DMS79 (cell line): ENCODE results near the gene ADSS1.

Experiments
- DNase-seq: peaks from one replicate; lab custom pipeline; 2025; lab: John Stamatoyannopoulos, UW

The ADSS1 gene

GRCh38 chr14:104700225-104700651 is 23.8 kb upstream of the ADSS1 start:
- DNase-seq = no peak

GRCh38 chr14:104700747-104701217 is 23.2 kb upstream of the ADSS1 start:
- DNase-seq = no peak

DNA sequence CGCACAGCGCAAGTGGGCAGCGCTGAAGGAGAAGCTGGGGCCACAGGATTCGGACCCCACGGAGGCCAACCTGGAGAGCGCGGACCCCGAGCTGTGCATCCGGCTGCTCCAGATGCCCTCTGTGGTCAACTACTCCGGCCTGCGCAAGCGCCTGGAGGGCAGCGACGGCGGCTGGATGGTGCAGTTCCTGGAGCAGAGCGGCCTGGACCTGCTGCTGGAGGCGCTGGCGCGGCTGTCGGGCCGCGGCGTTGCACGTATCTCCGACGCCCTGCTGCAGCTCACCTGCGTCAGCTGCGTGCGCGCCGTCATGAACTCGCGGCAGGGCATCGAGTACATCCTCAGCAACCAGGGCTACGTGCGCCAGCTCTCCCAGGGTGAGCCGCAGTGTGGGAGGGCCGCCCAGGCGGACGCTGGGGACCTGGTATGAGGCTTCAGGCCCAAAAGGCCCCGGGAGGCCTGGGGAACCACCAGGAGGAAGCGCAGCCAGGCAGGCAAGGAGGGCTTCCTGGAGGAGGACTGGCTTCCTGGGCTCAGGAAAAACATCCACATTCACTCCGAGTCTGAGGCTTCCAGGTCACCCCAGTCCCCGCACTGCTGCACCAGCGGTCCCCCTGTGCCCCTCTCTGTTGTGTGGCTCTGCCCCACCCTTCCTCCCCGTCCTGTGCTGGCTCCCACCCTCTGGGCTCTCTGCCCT is 22.5 kb upstream of the ADSS1 start:
- DNase-seq = no peak

GRCh38 chr14:104702106-104702505 is 21.9 kb upstream of the ADSS1 start:
- DNase-seq = peak; percentile 22

DNA sequence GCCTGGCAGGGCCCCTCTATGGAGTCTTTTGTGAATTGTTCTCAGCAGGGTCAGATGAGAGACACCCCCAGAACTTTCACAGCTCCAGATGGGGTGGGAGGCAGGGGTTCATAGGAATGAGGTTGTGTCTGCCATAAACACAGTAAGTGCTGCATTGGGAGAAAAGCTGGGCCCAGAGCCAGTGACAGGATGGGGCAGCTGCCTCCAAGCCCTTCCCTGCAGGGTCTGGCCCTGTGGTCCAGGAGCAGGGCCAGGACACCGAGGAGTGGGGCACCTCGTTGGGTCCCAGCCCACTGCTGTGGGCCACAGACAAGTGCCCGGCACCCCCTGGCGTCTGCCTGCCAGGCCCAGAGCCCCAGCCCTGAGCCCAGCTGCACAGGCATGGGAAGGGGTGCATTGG is 21.4 kb upstream of the ADSS1 start:
- DNase-seq = no peak

GRCh38 chr14:104703269-104703668 is 20.8 kb upstream of the ADSS1 start:
- DNase-seq = no peak

DNA sequence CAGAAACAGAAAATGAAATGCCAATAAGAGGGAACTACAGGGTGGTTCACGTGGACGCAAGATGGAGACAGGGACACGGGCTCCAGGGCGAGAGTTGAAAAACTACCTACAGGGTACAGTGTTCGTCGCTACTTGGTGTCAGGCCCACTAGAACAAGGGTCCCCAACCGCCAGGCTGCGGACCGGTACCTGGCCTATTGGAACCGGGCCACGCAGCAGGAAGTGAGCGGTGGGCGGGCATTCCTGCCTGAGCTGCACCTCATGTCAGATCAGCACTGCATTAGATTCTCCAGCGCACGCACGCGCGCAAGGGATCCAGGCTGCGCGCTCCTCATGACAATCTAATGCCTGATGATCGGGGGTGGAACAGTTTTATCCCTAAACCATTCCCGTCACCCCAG is 19.8 kb upstream of the ADSS1 start:
- DNase-seq = no peak

DNA sequence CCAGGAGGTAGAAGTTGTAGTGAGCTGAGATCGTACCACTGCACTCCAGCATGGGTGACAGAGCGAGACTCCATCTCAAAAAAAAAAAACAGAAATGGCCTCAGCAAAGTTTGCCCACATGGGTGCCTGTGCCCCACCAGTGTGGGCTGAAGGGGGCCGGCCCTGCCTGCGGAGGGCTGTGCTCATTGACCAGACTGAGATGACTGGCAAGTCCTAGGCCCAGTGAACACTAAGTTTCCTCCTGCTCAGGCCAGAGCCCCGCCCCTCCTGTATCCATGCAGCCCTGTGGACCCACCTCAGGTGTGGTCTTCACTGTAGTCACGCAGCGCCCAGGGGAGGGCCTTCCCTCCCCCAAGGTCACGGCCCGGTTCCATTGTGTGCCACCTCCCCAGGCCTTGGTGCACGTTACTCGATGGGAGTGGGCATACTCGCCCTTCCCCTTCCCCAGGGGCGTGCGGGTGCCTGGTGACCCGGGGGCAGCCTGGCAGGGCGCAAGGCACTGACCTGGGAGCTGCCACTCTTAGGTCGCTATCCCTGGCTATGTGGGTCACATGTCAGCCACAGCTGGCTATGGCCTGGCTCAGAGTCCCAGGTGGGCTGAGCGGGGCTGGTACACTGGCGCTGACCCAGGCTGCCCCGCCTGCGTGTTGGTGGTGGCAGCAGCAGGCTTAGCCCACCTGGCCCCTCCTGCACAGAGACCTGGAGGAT is 18.5 kb upstream of the ADSS1 start:
- no peak for DNase-seq

DNA sequence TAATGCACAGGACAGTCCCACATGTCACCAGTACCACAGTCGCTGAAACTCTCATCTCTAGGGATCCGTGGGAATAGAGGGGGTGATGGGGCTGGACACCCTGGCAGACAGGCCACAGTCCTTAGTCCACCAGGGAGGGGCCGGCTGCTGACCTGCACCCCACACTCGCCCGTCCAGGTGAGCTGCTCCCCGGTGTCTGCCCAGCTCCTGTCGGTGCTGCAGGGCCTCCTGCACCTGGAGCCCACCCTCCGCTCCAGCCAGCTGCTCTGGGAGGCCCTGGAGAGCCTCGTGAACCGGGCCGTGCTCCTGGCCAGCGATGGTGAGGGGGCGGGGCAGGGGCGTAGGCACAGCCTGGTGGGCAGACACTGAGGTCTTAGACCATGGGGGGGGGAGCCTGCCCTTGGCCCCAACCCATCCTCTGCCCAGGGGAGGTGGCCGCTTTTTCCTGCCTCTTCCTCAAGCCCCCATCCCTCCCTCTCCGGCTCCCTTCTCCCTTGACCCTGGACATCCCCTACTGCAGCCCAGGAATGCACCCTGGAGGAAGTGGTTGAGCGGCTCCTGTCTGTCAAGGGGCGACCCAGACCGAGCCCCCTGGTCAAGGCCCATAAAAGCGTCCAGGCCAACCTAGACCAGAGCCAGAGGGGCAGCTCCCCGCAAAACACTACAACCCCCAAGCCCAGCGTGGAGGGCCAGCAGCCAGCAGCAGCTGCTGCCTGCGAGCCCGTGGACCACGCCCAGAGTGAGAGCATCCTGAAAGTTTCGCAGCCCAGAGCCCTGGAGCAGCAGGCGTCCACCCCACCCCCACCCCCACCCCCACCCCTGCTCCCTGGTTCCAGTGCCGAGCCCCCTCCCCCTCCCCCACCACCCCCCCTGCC is 17.1 kb upstream of the ADSS1 start:
- no peak for DNase-seq

DNA sequence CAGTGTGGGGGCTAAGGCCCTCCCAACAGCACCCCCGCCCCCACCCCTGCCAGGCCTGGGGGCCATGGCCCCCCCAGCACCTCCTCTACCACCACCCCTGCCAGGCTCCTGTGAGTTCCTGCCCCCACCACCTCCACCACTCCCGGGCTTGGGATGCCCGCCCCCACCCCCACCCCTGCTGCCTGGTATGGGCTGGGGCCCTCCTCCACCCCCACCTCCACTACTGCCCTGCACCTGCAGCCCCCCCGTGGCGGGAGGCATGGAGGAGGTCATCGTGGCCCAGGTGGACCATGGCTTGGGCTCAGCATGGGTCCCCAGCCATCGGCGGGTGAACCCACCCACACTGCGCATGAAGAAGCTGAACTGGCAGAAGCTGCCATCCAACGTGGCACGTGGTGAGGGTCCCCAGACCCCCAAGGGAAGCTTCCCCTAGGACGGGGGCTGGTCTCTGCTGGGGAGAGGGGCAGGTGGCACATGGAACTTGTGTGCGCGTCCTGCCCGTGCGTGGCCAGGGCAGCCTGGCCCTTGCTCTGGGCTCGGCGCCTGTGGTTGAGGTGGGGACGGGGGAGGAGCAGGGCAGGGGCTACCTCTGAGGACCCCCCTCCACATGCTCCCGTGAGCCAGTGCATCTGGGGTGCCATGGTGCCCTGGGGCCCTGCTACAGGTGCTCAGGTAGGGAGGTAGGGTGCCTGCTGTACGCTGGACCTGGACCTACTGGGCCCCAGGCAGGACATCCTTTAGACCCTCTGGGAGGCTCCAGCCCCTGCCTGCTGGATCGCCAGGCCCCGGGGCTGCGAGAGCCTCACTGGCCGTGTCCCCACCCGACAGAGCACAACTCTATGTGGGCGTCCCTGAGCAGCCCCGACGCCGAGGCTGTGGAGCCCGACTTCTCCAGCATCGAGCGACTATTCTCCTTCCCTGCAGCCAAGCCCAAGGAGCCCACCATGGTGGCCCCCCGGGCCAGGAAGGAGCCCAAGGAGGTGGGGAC is 16.1 kb upstream of the ADSS1 start:
- DNase-seq = no peak

DNA sequence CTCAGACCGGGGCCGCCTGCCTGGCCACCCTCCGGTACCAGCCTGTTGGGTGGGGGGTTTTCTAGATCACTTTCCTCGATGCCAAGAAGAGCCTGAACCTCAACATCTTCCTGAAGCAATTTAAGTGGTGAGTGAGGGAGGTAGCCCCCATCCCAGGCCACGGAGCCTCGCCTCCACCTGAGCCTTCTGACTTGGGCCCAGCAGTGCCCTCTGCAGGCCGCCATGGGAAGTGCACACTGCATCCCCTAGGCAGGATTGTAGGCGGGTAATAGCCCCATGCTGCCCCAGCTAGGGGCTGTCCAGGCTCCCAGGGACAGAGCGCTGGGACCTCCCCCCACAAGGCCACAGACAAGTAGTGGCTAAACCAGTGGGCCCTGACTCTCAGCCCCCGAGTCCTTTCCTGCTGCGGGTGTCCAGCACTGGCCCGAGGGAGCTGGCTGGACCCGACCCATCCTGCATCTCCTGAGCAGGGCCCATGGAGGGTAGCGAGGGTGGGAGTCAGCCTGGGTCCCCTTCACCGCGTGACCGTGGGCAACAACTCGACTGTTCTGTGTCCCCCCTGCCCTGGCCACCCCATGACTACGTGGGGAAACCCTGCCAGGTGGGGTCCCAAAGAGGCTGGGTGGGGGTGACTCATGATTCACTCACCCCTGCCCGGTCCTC is 15.3 kb upstream of the ADSS1 start:
- peak; percentile 25 for DNase-seq

DNA sequence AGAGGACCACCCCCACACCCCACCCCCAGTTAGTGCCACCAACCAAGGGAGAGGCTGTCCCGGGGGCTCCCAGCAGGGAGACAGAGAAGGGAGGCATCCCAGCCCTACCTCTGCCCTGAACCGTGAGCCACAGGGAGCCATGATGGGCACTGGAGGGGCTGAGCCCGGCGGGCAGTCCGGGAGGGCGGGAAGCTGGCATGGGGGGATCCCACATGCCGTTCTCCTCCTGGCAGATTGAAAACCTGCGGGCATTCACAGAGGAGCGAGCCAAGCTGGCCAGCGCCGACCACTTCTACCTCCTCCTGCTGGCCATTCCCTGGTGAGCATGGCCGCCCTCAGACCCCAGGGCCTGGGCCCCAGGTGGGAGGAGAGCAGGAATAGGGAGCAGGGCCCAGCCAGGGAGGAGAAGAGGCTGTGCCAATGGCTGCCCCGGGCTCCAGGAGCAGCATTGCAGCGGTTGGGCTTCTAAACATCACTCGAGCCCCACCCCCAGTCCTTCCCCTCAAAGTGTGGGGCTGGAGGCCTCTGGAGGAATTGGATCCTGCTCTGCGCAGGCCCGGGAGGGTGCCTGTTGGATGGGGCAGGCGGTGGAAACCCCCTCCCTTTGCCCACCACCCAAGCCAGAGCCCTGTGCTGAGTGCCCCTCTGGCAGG is 14.5 kb upstream of the ADSS1 start:
- DNase-seq = no peak

GRCh38 chr14:104710071-104710735 is 13.8 kb upstream of the ADSS1 start:
- DNase-seq = no peak

- no peak for DNase-seq
These were observed 10.9 kb upstream of the ADSS1 start for GRCh38 chr14:104712881-104713734.

- DNase-seq = no peak
These were observed 10.0 kb upstream of the ADSS1 start for GRCh38 chr14:104714066-104714465.

GRCh38 chr14:104714681-104715080 is 9.3 kb upstream of the ADSS1 start:
- no peak for DNase-seq

- DNase-seq = no peak
These were observed 8.6 kb upstream of the ADSS1 start for GRCh38 chr14:104715416-104715815.

GRCh38 chr14:104715871-104716270 is 8.2 kb upstream of the ADSS1 start:
- no peak for DNase-seq

DNA sequence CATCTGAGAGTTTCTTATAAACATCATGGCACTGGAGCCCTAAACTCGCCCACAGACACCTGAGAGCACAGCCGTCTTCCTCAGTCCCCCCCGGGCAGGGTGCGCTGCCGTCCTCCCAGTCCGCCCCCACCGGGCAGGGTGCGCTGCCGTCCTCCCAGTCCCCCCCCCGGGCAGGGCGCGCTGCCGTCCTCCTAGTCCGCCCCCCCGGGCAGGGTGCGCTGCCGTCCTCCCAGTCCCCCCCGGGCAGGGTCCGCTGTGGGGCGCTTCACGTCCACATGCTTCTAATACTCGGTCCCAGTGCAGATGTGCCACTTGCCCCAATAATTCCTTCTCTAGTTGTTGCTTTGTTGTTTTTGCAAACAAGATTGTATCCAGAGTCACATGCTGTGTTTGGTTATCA is 6.9 kb upstream of the ADSS1 start:
- no peak for DNase-seq
